IMR-90 (cell line): ENCODE measurements around the gene TPCN1. TPM values are rescaled to one million over a fixed set of nuclear protein-coding genes. Genes with fewer than 3 reads are reported as not detected.

Experiments
- ATAC-seq: fragments of 200-7000 bp; cut with Tn5 transposase; 2 replicates; pipeline ENCODE4 v1.9.1; 2020; ENCODE audit warnings: low read depth, mild to moderate bottlenecking, moderate library complexity
- BruUV-seq: library from RNA; stranded (reverse); fragments of 400-500 nt; replicated peaks from 2 replicates; lab custom pipeline; 2021; lab: Mats Ljungman, UMichigan
- CTCF ChIA-PET: fragments of 300-600 bp; formaldehyde crosslinking; extraction: SDS; loops from one replicate; lab custom pipeline; 2021; ENCODE audit warnings: antibody characterized with exemption; lab: Yijun Ruan, JAX
- POLR2A ChIA-PET: fragments of 300-600 bp; sonication (Branson Sonifier 250); formaldehyde crosslinking; loops from one replicate; lab custom pipeline; 2022; ENCODE audit warnings: antibody characterized with exemption; ENCODE audit not compliant: unreplicated experiment; lab: Charles Lee
- DNase-seq: peaks from one replicate; pipeline ENCODE4 v3.0.0; 2013
- H2AFZ ChIP-seq: replicated peaks from 2 replicates; pipeline ENCODE3; 2013; ENCODE audit warnings: low read length, mild to moderate bottlenecking; ENCODE audit not compliant: poor library complexity
- H2AK5ac ChIP-seq: 2 replicates; pipeline ENCODE4 v1.6.1; 2013; ENCODE audit warnings: low read depth, low read length, inconsistent platforms
- H2AK9ac ChIP-seq: replicated peaks from 2 replicates; pipeline ENCODE3; 2013; ENCODE audit warnings: mild to moderate bottlenecking, low read depth, low read length, moderate library complexity; ENCODE audit not compliant: poor library complexity
- H2BK120ac ChIP-seq: 2 replicates; pipeline ENCODE4 v1.6.1; 2013; ENCODE audit warnings: low read depth, low read length, inconsistent platforms
- H2BK15ac ChIP-seq: 3 replicates; pipeline ENCODE4 v1.6.1; 2013; ENCODE audit warnings: low read depth, low read length, inconsistent platforms
- H2BK20ac ChIP-seq: 2 replicates; pipeline ENCODE4 v1.6.1; 2013; ENCODE audit warnings: low read depth, mild to moderate bottlenecking, inconsistent platforms, low read length, moderate library complexity
- H2BK5ac ChIP-seq: 2 replicates; pipeline ENCODE4 v1.6.1; 2013; ENCODE audit warnings: mild to moderate bottlenecking, low read depth, low read length, inconsistent platforms; ENCODE audit not compliant: poor library complexity, severe bottlenecking
- H3K14ac ChIP-seq: replicated peaks from 2 replicates; pipeline ENCODE4 v1.6.1; 2013; ENCODE audit warnings: low read depth, low read length, inconsistent platforms
- H3K18ac ChIP-seq: 2 replicates; pipeline ENCODE4 v1.6.1; 2013; ENCODE audit warnings: low read depth, low read length, control low read depth
- H3K23ac ChIP-seq: 2 replicates; pipeline ENCODE4 v1.6.1; 2013; ENCODE audit warnings: low read depth, low read length, inconsistent platforms
- H3K27ac ChIP-seq: 2 replicates; pipeline ENCODE4 v1.5.1; 2013; ENCODE audit warnings: mild to moderate bottlenecking, control low read depth, low read length; ENCODE audit not compliant: insufficient read depth
- H3K27me3 ChIP-seq: 2 replicates; pipeline ENCODE4 v1.6.1; 2013; ENCODE audit warnings: low read length; ENCODE audit not compliant: control insufficient read depth, insufficient read depth
- H3K36me3 ChIP-seq: 2 replicates; pipeline ENCODE4 v1.6.1; 2013; ENCODE audit warnings: low read length, mixed read lengths; ENCODE audit not compliant: control insufficient read depth, insufficient read depth
- H3K4ac ChIP-seq: 2 replicates; pipeline ENCODE4 v1.6.1; 2013; ENCODE audit warnings: low read depth, low read length, inconsistent platforms
- H3K4me1 ChIP-seq: 2 replicates; pipeline ENCODE4 v1.6.1; 2013; ENCODE audit warnings: low read length, mixed read lengths; ENCODE audit not compliant: control insufficient read depth, insufficient read depth
- H3K4me2 ChIP-seq: 2 replicates; pipeline ENCODE4 v1.6.1; 2013; ENCODE audit warnings: low read depth, mild to moderate bottlenecking, control low read depth, low read length, moderate library complexity
- H3K4me3 ChIP-seq: 2 replicates; pipeline ENCODE4 v1.5.1; 2013; ENCODE audit warnings: low read depth, mild to moderate bottlenecking, control low read depth, low read length, moderate library complexity; ENCODE audit not compliant: insufficient read depth
- H3K56ac ChIP-seq: 2 replicates; pipeline ENCODE4 v1.6.1; 2013; ENCODE audit warnings: low read length, inconsistent platforms; ENCODE audit not compliant: insufficient read depth; ENCODE audit errors: extremely low read depth
- H3K79me1 ChIP-seq, 2 experiments: 2 replicates each; pipeline ENCODE4 v1.6.1; 2013; ENCODE audit warnings: low read length in 2 of 2, inconsistent platforms in 1 of 2, low read depth in 1 of 2
- H3K9ac ChIP-seq: 2 replicates; pipeline ENCODE4 v1.6.1; 2013; ENCODE audit warnings: low read depth, low read length, control low read depth
- H3K9me1 ChIP-seq: 2 replicates; pipeline ENCODE4 v1.6.1; 2013; ENCODE audit warnings: low read length, inconsistent platforms; ENCODE audit not compliant: insufficient read depth
- H3K9me3 ChIP-seq: 2 replicates; pipeline ENCODE4 v1.6.1; 2013; ENCODE audit warnings: low read length; ENCODE audit not compliant: control insufficient read depth, insufficient read depth
- H4K20me1 ChIP-seq: 2 replicates; pipeline ENCODE4 v1.6.1; 2013; ENCODE audit warnings: low read length, inconsistent platforms; ENCODE audit not compliant: insufficient read depth
- H4K5ac ChIP-seq: 2 replicates; pipeline ENCODE4 v1.6.1; 2013; ENCODE audit warnings: mild to moderate bottlenecking, low read depth, low read length, control low read depth
- H4K8ac ChIP-seq, 2 experiments: 2 replicates each; pipeline ENCODE4 v1.6.1; 2013; ENCODE audit warnings: low read depth in 2 of 2, low read length in 2 of 2, control low read depth in 1 of 2, inconsistent platforms in 1 of 2
- H4K91ac ChIP-seq: 2 replicates; pipeline ENCODE4 v1.6.1; 2013; ENCODE audit warnings: low read depth, low read length, inconsistent platforms; ENCODE audit not compliant: insufficient read depth
- MXI1 ChIP-seq: IDR thresholded peaks from 2 replicates; pipeline ENCODE4 v1.6.1; 2012; ENCODE audit warnings: low read depth, mild to moderate bottlenecking, low read length, moderate library complexity, borderline replicate concordance
- POLR2A ChIP-seq: IDR thresholded peaks from 2 replicates; pipeline ENCODE4 v1.6.1; 2012; ENCODE audit warnings: mild to moderate bottlenecking, low read depth, low read length
- SMC3 ChIP-seq: fragments of 150-350 bp; IDR thresholded peaks from 2 replicates; pipeline ENCODE4 v1.6.1; 2016; ENCODE audit warnings: low read depth, mild to moderate bottlenecking, antibody characterized with exemption, low read length, moderate library complexity
- WGBS, 2 experiments: methylation state at CpG; one replicate each; pipeline versions ENCODE4 v1.1.5 to v1.1.7; 2013; ENCODE audit warnings: missing lambda C conversion rate in 2 of 2; ENCODE audit not compliant: insufficient read length in 1 of 2; ENCODE audit errors: extremely low coverage in 2 of 2; 5-methylcytosine and 5-hydroxymethylcytosine counted together
- dilution Hi-C: fragments of 300-500 bp; cut with HindIII; formaldehyde crosslinking; loops from one replicate; pipeline ENCODE4 v1.14.3; 2018; ENCODE audit warnings: low sequenced_read_pairs; ENCODE audit not compliant: unreplicated experiment
- in situ Hi-C: fragments of 300-500 bp; cut with MboI; formaldehyde crosslinking; loops from 3 replicates; pipeline ENCODE4 v1.14.3; 2019; ENCODE audit warnings: low sequenced_read_pairs, inconsistent platforms, mixed read lengths
- intact Hi-C: fragments of 100-400 bp; cut with micrococcal nuclease; formaldehyde crosslinking; loops from 2 replicates; pipeline ENCODE4 v1.10.0; 2022
- polyA plus RNA-seq, 3 experiments: library from polyadenylated mRNA; depleted of rRNA; stranded (reverse); fragments of >200 nt; gene quantifications; 2 replicates each; pipeline ENCODE4 v1.2.3, GENCODE V29; 2012; ENCODE audit warnings: low replicate concordance in 1 of 3
- total RNA-seq: library from RNA; depleted of rRNA; stranded (reverse); fragments of >200 nt; gene quantifications from 2 replicates; pipeline ENCODE4 v1.2.3, GENCODE V29; 2012
- TF ChIP-seq, protein P1 (sequence below): conservative IDR thresholded peaks from 2 replicates; pipeline ENCODE4 v1.5.1; 2012; ENCODE audit warnings: mild to moderate bottlenecking, low read depth, low read length, improper control_type of control experiment

Gene TPCN1
- total and polyA plus RNA-seq, 2 of the 4 experiments (the other 2 are of a cell fraction): 2.0 to 13.2 TPM

GRCh38 chr12:113234483-113234882 is 13.2 kb downstream of the TPCN1 start:
- no peak overlapping the region for H2BK120ac ChIP-seq
- H3K27ac ChIP-seq: no peak overlapping the region
- no peak overlapping the region for H2BK20ac ChIP-seq
- BruUV-seq: no TSS peak
- intact Hi-C loops: no loop called here
- in situ Hi-C loops: no loop called here
- no peak overlapping the region for H3K4me2 ChIP-seq
- no peak overlapping the region for H3K18ac ChIP-seq
- no peaks in the 10 kb centered on the region for H3K27me3 ChIP-seq
- H4K20me1 ChIP-seq: no peaks in the 10 kb centered on the region
- no peak overlapping the region for H2BK5ac ChIP-seq
- TF ChIP-seq, protein P1, sequence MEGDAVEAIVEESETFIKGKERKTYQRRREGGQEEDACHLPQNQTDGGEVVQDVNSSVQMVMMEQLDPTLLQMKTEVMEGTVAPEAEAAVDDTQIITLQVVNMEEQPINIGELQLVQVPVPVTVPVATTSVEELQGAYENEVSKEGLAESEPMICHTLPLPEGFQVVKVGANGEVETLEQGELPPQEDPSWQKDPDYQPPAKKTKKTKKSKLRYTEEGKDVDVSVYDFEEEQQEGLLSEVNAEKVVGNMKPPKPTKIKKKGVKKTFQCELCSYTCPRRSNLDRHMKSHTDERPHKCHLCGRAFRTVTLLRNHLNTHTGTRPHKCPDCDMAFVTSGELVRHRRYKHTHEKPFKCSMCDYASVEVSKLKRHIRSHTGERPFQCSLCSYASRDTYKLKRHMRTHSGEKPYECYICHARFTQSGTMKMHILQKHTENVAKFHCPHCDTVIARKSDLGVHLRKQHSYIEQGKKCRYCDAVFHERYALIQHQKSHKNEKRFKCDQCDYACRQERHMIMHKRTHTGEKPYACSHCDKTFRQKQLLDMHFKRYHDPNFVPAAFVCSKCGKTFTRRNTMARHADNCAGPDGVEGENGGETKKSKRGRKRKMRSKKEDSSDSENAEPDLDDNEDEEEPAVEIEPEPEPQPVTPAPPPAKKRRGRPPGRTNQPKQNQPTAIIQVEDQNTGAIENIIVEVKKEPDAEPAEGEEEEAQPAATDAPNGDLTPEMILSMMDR: no peak
- TF ChIP-seq POLR2A: no peak
- no peak for TF ChIP-seq SMC3
- TF ChIP-seq MXI1: no peak
- H3K36me3 ChIP-seq: peaks cover 27% of the 10 kb centered on the region
- ATAC-seq: no peak
- H3K79me1 ChIP-seq: peaks cover 0 to 2% of the 10 kb centered on the region in 2 experiments; a peak in 1 of 4 replicates
- peaks cover 12% of the 10 kb centered on the region for H3K4me1 ChIP-seq
- H4K5ac ChIP-seq: no peak overlapping the region
- H4K8ac ChIP-seq: no peak overlapping the region
- H3K9me3 ChIP-seq: peaks cover 4% of the 10 kb centered on the region
- H3K23ac ChIP-seq: no peak overlapping the region
- H2BK15ac ChIP-seq: no peak overlapping the region
- no peak overlapping the region for H3K9ac ChIP-seq
- dilution Hi-C loops: no loop called here
- H3K4ac ChIP-seq: no peak overlapping the region
- no CpG with 5 or more reads among the region's 4 CpGs for WGBS, 2 experiments
- H3K14ac ChIP-seq: no peak overlapping the region
- H3K56ac ChIP-seq: no peak overlapping the region
- no peak overlapping the region for H2AK5ac ChIP-seq
- H2AK9ac ChIP-seq: no peak overlapping the region
- H2AFZ ChIP-seq: no peak overlapping the region
- ChIA-PET POLR2A (no interaction called here), CTCF (no interaction called here)
- H3K4me3 ChIP-seq: no peak overlapping the region
- no peak for DNase-seq
- peaks cover 17% of the 10 kb centered on the region; the same call in 1 of the 2 replicates for H3K9me1 ChIP-seq
- no peak overlapping the region for H4K91ac ChIP-seq
